Ovary (tissue), 9 donors: ENCODE results near the gene FBXW8. TPM values are rescaled to one million over a fixed set of nuclear protein-coding genes. Genes with fewer than 3 reads are reported as not detected.

Experiments used
- DNase-seq, 5 donors: peaks; one replicate each; pipeline ENCODE4 v3.0.0-alpha.2; 2019 to 2020
- H3K27ac ChIP-seq, 2 donors: fragments of 200-600 bp; one replicate each; pipeline versions ENCODE4 v1.5.1 to v1.8.0; 2019 to 2022
- H3K27me3 ChIP-seq: fragments of 200-600 bp; one replicate; pipeline ENCODE4 v1.8.0; 2022
- H3K36me3 ChIP-seq: fragments of 200-600 bp; sonication (generic); one replicate; pipeline ENCODE4 v1.5.1; 2019
- H3K4me1 ChIP-seq: one replicate; pipeline ENCODE4 v1.8.1; 2013; ENCODE audit warnings: mild to moderate bottlenecking, moderate library complexity; ENCODE audit not compliant: insufficient read depth
- H3K4me3 ChIP-seq: fragments of 200-600 bp; sonication (generic); one replicate; pipeline ENCODE4 v1.5.1; 2017
- H3K9me3 ChIP-seq, 2 donors: fragments of 200-600 bp in 1 of 2; sonication (generic) in 1 of 2; one replicate each; pipeline versions ENCODE4 v1.5.1 to v1.8.1; 2013 to 2019; ENCODE audit warnings: mild to moderate bottlenecking in 1 of 2, moderate library complexity in 1 of 2
- EP300 ChIP-seq: sonication (generic); formaldehyde crosslinking; IDR thresholded peaks from one replicate; pipeline ENCODE4 v1.6.1; 2017; ENCODE audit warnings: antibody characterized with exemption
- POLR2A ChIP-seq: fragments of 450-650 bp; IDR thresholded peaks from one replicate; pipeline ENCODE4 v1.6.1; 2017; ENCODE audit warnings: antibody characterized with exemption, mild to moderate bottlenecking, moderate library complexity
- WGBS, 3 donors: extraction: QIAGEN DNeasy Blood & Tissue Kit in 1 of 3; methylation state at CpG; one replicate each; pipeline versions ENCODE4 v1.1.5 to v1.1.7; 2013 to 2017; 5-methylcytosine and 5-hydroxymethylcytosine counted together
- intact Hi-C, 4 donors: fragments of 100-400 bp; cut with DNase I; formaldehyde crosslinking; loops; one replicate each; pipeline versions ENCODE4 v1.11.0 to v1.15.1; 2022 to 2023
- polyA plus RNA-seq, 2 donors: library from polyadenylated mRNA; stranded (reverse); fragments of 200-250 nt in 1 of 2; fragments of 350-450 nt in 1 of 2; fragmentation: Illumina TruSeq in 1 of 2; extraction: RNeasy Lipid Tissue Mini Kit (QIAGEN cat#74804) in 1 of 2; gene quantifications; one replicate each; pipeline ENCODE4 v1.2.3, GENCODE V29; 2013 to 2014
- total RNA-seq, 7 donors: library from RNA; depleted of rRNA in 2 of 7; stranded (reverse); fragments of >200 nt in 2 of 7; fragmentation: NEBNext Ultra II Directional in 3 of 7; extraction: Animal tissue kit (Norgen Biotek cat#: 25700) in 3 of 7; gene quantifications; one replicate each; pipeline versions ENCODE4 v1.1.0 to v1.2.4, GENCODE V29; 2016 to 2023
- TF ChIP-seq, protein P1 (sequence below), 3 donors: fragments of 450-650 bp in 2 of 3; fragments of 200-600 bp in 1 of 3; IDR thresholded peaks; one replicate each; pipeline versions ENCODE4 v1.5.1 to v1.8.0; 2016 to 2022; ENCODE audit warnings: antibody characterized with exemption in 3 of 3, mild to moderate bottlenecking in 1 of 3
- donor health status: DM: no; HTN: no; CAD: no; lungs with moderate emphysema.
- donor health status: DM: no; HTN: no; CAD: no.
- donor health status: Bipolar disorder and iron deficiency.
- donor health status: DM: yes; HTN: yes; CAD: no.
- donor health status: DM: no; HTN: no; CAD: no.
- donor health status: DM: yes; HTN: yes; CAD: no.

Gene FBXW8
- total and polyA plus RNA-seq, 9 donors: 7.4 to 23.1 (median 16.6) TPM

DNA sequence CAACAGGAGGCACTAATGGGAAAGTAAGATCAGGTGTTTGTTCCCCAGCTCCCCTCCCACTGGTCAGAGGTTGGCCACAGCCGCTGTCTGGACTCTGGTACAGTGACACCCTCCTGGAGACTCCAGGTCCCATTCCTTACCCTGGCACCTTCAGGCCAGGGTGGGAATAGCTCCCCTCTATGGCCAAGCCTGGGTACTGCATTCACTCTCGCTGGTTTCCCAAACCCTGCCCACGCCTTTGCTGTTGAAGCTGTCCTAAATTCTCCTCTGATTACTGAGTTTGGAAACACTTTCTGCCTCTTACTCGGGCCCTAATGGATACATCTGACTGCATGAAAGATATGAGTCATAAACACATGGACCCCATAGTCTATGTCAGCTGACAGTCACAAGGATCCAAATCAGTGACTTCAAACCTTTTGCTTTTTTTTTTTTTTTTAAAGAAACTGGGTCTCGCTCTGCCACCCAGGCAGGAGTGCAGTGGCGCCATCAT is 47.4 kb upstream of the FBXW8 start:
- DNase-seq: no peak
- intact Hi-C loops: no loop called here
- Histone ChIP-seq H3K36me3 (no peaks in the 10 kb centered on the region), H3K4me3 (no peak overlapping the region), H3K4me1 (peaks cover 4% of the 10 kb centered on the region), H3K27ac (no peak overlapping the region), H3K27me3 (no peaks in the 10 kb centered on the region), H3K9me3 (no peaks in the 10 kb centered on the region)
- 48 to 58% (median 53%) methylated on average over 6 of the region's 6 CpGs for WGBS, 3 donors
- TF ChIP-seq POLR2A: no peak
- no peak for TF ChIP-seq EP300
- TF ChIP-seq, protein P1, sequence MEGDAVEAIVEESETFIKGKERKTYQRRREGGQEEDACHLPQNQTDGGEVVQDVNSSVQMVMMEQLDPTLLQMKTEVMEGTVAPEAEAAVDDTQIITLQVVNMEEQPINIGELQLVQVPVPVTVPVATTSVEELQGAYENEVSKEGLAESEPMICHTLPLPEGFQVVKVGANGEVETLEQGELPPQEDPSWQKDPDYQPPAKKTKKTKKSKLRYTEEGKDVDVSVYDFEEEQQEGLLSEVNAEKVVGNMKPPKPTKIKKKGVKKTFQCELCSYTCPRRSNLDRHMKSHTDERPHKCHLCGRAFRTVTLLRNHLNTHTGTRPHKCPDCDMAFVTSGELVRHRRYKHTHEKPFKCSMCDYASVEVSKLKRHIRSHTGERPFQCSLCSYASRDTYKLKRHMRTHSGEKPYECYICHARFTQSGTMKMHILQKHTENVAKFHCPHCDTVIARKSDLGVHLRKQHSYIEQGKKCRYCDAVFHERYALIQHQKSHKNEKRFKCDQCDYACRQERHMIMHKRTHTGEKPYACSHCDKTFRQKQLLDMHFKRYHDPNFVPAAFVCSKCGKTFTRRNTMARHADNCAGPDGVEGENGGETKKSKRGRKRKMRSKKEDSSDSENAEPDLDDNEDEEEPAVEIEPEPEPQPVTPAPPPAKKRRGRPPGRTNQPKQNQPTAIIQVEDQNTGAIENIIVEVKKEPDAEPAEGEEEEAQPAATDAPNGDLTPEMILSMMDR (IDR thresholded peaks at IDR 0.05): no peak

DNA sequence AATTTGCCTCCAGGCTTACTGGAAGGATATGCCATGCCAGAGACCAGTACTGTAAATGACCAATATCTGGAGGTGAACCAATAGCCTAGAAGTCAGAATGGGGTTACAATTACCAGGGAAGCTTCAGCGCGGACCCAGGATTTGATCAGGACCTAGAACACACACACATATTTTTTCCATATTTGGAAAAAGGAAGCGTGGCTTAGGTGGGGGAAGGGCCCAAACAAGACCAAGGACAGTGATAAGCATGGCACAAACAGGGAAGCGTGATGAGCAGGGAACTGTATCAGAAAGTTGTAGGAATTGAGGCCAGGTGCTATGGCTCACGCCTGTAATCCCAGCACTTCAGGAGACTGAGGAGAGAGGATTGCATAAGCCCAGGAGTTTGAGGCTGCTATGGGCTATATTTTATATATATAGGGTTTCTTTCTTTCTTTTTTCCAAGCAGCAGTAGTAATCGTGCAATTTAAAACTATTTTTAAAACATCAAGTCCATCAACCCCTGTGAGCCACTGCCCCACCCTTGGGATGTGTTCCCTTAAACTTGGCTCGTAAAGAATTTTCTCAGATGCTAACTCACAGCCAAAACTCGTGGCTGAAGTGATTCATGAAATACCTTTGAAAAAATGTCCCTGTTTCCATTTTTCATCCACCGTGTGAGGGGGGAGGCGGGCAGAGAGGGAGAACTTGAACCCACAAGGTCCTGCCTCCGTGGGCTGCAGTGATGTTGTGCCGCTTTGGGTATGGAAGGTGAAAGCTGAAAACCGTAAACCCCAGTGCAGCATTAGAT is 46.2 kb upstream of the FBXW8 start:
- Histone ChIP-seq H3K9me3 (no peaks in the 10 kb centered on the region), H3K36me3 (no peaks in the 10 kb centered on the region), H3K27ac (no peak overlapping the region), H3K27me3 (no peaks in the 10 kb centered on the region), H3K4me1 (peaks cover 3% of the 10 kb centered on the region), H3K4me3 (no peak overlapping the region)
- DNase-seq: no peak
- TF ChIP-seq EP300 (no peak), POLR2A (no peak)
- TF ChIP-seq, protein P1 (IDR thresholded peaks at IDR 0.05): no peak
- intact Hi-C loops: no loop called here
- WGBS, 3 donors: 15 to 24% (median 16%) methylated on average over 13 of the region's 13 CpGs

DNA sequence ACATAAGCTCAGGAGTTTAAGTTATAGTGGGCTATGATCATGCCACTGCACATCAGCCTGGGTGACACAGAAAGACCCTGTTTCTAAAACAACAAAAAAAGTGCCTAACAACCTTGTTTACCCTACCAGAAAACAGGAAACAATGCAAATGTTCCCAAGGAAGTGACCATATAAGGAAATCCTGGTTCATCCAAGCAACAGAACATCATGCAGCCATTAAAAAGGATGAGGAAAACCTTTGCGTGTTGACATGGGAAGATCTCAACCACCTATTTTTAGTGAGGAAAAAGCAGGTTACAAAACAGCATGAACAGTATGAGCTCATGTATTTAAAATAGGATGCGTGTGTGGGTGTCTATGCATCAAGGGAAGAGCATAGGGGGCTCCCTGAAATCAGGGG is 43.2 kb upstream of the FBXW8 start:
- Histone ChIP-seq H3K27ac (no peak overlapping the region), H3K27me3 (no peaks in the 10 kb centered on the region), H3K36me3 (no peaks in the 10 kb centered on the region), H3K4me3 (no peak overlapping the region), H3K9me3 (no peaks in the 10 kb centered on the region), H3K4me1 (no peaks in the 10 kb centered on the region)
- intact Hi-C loops: no loop called here
- TF ChIP-seq, protein P1 (IDR thresholded peaks at IDR 0.05): no peak
- TF ChIP-seq EP300: no peak
- TF ChIP-seq POLR2A: no peak
- no peak for DNase-seq
- 82 to 95% (median 93%) methylated on average over 2 of the region's 2 CpGs for WGBS, 3 donors

DNA sequence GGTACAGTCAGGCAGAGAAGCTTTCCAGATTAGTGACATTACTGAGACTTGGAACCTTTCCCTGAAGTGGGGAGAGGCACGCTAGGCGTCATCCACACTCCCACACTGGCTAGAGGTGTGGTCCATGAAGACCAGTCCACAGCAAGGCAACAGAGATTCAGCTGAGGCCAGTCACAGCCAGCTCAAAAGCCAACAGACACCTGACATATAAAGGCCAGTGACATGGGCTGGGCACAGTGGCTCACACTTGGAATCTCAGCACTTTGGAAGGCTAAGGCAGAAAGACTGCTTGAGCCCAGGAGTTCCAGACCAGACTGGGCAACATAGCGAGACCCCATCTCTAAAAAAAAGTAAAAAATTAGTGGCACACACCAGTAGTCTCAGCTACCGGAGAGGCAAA is 40.4 kb upstream of the FBXW8 start:
- peaks cover 0 to 5% of the 10 kb centered on the region in 2 donors for H3K9me3 ChIP-seq
- no peaks in the 10 kb centered on the region for H3K27me3 ChIP-seq
- H3K4me1 ChIP-seq: no peaks in the 10 kb centered on the region
- intact Hi-C loops: no loop called here
- H3K27ac ChIP-seq: no peak overlapping the region
- WGBS, 3 donors: 50 to 54% (median 54%) methylated on average over 4 of the region's 4 CpGs
- no peak overlapping the region for H3K4me3 ChIP-seq
- no peaks in the 10 kb centered on the region for H3K36me3 ChIP-seq
- DNase-seq: no peak
- no peak for TF ChIP-seq POLR2A
- TF ChIP-seq, protein P1 (IDR thresholded peaks at IDR 0.05): no peak
- no peak for TF ChIP-seq EP300
